Mucosa of descending colon (tissue), 3 donors: ENCODE measurements around the gene GPSM3. TPM values are rescaled to one million over a fixed set of nuclear protein-coding genes. Genes with fewer than 3 reads are reported as not detected.
A peak's percentile ranks its signal among the peaks of the same experiment; 100 is the strongest.
"Not testable (repeated sequence)": the region's sequence is repeated elsewhere in the genome, so short reads cannot be mapped to it uniquely, and the experiment has no call there.

ENCODE experiments used
- ATAC-seq: fragments of 200-7000 bp; cut with Tn5 transposase; one replicate; pipeline ENCODE4 v1.9.1; 2020; ENCODE audit warnings: mild to moderate bottlenecking, moderate library complexity
- DNase-seq, 3 donors: peaks; one replicate each; pipeline ENCODE4 v3.0.0-alpha.2; 2020
- H3K36me3 ChIP-seq: fragments of 200-600 bp; one replicate; pipeline ENCODE4 v1.8.0; 2021; ENCODE audit warnings: low read depth, mild to moderate bottlenecking
- H3K4me1 ChIP-seq: fragments of 200-600 bp; one replicate; pipeline ENCODE4 v1.8.0; 2021; ENCODE audit warnings: low read depth, mild to moderate bottlenecking
- H3K4me3 ChIP-seq: fragments of 200-600 bp; one replicate; pipeline ENCODE4 v1.8.0; 2021; ENCODE audit warnings: mild to moderate bottlenecking
- H3K9me3 ChIP-seq: fragments of 200-600 bp; one replicate; pipeline ENCODE4 v1.8.0; 2021; ENCODE audit warnings: mild to moderate bottlenecking
- intact Hi-C, 2 donors: fragments of 100-400 bp; cut with DNase I in 1 of 2; cut with micrococcal nuclease in 1 of 2; formaldehyde crosslinking; loops; one replicate each; pipeline versions ENCODE4 v1.11.0 to v1.11.1; 2022; cut with DNase I, micrococcal nuclease
- total RNA-seq, 3 donors: library from RNA; stranded (reverse); fragmentation: NEBNext Ultra II Directional in 2 of 3; extraction: Animal tissue kit (Norgen Biotek cat#: 25700) in 2 of 3; gene quantifications; one replicate each; pipeline versions ENCODE4 v1.2.1 to v1.2.4, GENCODE V29; 2021 to 2023
- TF ChIP-seq, protein P1 (sequence below): fragments of 200-600 bp; IDR thresholded peaks from one replicate; pipeline ENCODE4 v1.8.0; 2022; ENCODE audit warnings: antibody characterized with exemption, mild to moderate bottlenecking
- donor health status: DM: no; HTN: no; CAD: no; lungs with moderate emphysema.
- donor health status: DM: no; HTN: no; CAD: no.
- donor health status: DM: no; HTN: yes; CAD: no.

Gene GPSM3
- total RNA-seq, 3 donors from 2014 or later = 6.6 to 14.7 (median 9.9) TPM

DNA sequence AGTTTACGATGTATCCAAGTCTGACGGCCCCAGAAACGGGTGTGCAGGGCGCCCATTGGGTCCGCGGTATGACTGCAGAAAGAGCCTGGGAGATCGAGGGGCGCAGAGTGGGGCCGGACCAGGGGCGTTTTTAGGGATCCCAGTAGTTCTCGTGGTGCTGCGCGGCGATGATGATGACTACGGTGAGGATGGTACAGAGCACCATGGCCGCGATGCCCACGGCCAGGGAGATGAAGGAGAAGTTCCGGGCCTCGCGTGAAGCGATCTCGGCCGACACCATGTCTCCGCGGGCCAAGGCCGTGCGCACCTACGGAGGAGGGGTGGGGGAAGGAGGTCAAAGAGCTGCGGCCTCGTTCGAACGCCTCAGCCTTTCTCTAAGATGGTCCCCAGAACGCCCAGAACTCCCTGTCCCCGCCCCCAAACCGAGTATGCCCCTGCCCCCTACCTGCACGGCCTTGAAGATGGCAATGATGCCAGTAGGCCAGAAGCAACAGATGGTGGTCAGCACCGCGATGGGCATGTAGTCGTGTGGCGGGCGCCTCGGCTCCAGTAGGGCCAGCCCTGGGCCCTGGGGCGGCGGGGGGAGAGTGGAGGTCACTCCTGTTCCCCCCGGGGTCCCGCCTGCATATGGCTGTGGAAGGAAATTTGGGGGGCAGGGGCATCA is 43.2 kb downstream of the GPSM3 start:
- intact Hi-C loops = no loop called here
- Histone ChIP-seq H3K4me1 (peaks cover 9% of the 10 kb centered on the region), H3K4me3 (no peak overlapping the region)

DNA sequence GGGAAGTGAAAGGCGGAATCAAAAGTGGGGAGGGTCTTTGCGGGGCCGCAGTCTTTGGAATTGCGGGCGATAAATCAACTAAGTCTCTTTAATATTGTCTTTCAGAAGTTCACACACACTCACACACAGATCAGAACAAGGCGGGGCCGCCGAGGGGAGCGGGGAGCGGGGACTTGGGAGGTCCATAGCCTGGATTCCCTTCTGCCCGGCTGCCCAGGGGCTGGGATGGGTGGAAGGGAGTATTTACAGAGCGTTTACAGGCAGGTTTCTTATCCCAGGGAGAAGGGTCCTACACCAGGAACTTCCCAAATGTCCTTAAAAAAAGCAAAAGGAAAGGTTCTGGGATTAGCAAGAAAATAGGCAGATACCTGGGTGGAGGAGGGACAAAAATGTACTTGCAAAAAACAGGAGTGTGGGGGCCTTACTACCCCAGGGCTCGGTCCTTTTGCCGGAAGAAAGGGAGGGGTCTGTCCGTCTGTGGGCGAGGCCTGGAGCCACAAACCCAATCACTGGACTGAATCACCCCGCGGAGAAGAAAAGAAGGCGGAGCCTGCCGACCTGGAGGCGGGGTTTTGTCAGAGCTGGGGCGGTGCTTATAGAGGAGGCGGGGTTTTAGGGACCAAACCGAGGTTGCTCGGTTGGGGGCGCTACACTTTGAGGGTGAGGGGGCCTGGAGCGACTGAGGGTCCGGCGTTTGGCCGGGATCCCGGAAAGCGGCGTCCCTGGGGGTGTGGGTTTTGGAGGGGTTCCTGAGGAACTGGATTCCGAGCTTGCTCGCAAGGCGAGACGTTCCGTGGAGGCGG is 44.0 kb downstream of the GPSM3 start:
- TF ChIP-seq, protein P1, sequence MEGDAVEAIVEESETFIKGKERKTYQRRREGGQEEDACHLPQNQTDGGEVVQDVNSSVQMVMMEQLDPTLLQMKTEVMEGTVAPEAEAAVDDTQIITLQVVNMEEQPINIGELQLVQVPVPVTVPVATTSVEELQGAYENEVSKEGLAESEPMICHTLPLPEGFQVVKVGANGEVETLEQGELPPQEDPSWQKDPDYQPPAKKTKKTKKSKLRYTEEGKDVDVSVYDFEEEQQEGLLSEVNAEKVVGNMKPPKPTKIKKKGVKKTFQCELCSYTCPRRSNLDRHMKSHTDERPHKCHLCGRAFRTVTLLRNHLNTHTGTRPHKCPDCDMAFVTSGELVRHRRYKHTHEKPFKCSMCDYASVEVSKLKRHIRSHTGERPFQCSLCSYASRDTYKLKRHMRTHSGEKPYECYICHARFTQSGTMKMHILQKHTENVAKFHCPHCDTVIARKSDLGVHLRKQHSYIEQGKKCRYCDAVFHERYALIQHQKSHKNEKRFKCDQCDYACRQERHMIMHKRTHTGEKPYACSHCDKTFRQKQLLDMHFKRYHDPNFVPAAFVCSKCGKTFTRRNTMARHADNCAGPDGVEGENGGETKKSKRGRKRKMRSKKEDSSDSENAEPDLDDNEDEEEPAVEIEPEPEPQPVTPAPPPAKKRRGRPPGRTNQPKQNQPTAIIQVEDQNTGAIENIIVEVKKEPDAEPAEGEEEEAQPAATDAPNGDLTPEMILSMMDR = no peak
- no peak overlapping the region for H3K4me3 ChIP-seq
- H3K4me1 ChIP-seq = peaks cover 9% of the 10 kb centered on the region
- no peaks in the 10 kb centered on the region for H3K36me3 ChIP-seq
- DNase-seq (peak; percentile 74 to 86 (median 82)), ATAC-seq (peak; percentile 75)
- intact Hi-C loops = no loop called here
- H3K9me3 ChIP-seq = no peaks in the 10 kb centered on the region

More for the DNA sequence above, 43.2 kb downstream of the GPSM3 start:
- no peak for DNase-seq
- no peaks in the 10 kb centered on the region for H3K36me3 ChIP-seq
- no peaks in the 10 kb centered on the region for H3K9me3 ChIP-seq
- ATAC-seq = no peak
- TF ChIP-seq, protein P1 = no peak

DNA sequence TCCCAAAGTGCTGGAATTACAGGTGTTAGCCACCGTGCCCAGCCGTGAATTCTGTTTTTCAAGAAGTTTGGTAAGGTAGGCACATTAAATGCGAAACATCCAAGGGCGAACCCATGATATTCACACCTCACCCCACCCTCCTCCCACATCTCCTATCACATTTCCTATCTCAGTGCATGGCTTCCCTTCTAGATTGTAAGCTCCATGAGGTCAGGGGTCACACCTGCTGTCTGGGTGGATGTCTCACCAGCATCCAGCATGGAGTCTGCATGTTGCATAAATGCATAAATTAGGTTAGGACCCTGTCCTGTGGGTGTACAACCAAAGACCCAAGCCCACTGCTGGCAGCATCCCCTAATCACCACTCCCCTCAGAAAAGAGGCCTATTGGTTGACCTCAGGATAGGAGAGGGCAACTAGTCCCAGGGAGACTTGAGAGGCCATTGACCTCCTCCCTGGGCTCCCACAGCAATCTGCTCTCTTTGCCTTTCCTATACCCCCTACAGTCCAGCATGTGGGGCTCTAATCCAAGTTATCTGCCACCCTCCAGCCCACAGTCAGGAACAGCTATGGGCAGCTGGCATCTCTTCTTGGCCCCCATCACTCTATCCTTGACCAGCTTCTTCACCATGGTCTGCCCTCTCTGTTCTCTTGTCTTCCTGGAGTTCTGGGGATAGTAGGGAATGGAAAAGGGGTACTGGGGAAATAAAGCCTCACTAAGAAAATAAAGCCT is 44.9 kb downstream of the GPSM3 start:
- TF ChIP-seq, protein P1 = no peak
- H3K4me3 ChIP-seq = no peak overlapping the region

DNA sequence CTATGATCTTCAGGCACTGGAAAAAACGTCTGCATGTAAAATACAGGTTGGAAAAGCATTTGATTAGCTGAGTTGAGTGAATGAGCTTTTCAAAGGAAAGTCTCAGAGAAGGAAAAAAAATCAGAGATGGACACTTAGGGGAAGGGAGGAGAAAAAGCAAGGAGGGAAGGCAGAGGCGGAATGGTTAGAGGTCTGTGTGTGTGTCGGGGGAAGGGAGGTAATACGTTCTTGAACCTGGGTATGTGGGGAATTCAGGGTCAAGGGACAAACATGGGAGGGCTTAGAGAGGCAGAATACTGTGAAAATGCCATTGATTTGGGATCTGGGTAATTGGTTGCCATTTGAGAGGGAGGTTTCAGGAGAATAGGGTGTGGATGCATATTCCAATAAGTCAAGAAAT is 45.8 kb downstream of the GPSM3 start:
- intact Hi-C loops = no loop called here
- ATAC-seq (no peak), DNase-seq (no peak)
- H3K36me3 ChIP-seq = no peaks in the 10 kb centered on the region
- no peak overlapping the region for H3K4me3 ChIP-seq
- H3K9me3 ChIP-seq = no peaks in the 10 kb centered on the region
- TF ChIP-seq, protein P1 = no peak
- peaks cover 3% of the 10 kb centered on the region for H3K4me1 ChIP-seq

More for the DNA sequence above, 44.9 kb downstream of the GPSM3 start:
- peaks cover 4% of the 10 kb centered on the region for H3K4me1 ChIP-seq
- DNase-seq = no peak
- ATAC-seq = no peak
- H3K9me3 ChIP-seq = no peaks in the 10 kb centered on the region
- H3K36me3 ChIP-seq = no peaks in the 10 kb centered on the region
- intact Hi-C loops = no loop called here

DNA sequence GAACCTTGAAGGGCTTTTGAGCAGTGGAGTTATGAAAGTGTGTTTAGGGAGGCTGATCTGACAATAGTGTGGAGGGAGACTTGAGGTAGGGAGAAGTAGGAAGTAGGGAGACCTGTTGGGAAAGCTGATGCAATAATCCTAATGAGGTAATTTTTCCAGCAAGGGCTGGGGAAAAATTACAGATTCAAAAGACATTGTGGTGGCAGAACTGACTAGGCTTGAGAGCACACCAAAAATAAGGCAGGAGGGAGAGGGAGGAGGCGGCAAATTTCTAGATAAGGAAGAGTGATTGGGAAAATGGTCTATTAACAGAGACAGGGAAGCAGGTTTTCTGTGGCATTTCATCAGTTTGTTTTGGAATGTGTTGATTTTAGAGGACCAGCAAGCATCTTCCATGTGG is 46.2 kb downstream of the GPSM3 start:
- intact Hi-C loops = no loop called here
- no peak overlapping the region for H3K4me3 ChIP-seq
- ATAC-seq (no peak), DNase-seq (no peak)
- TF ChIP-seq, protein P1 = no peak
- H3K4me1 ChIP-seq = peaks cover 3% of the 10 kb centered on the region
- no peaks in the 10 kb centered on the region for H3K9me3 ChIP-seq
- no peaks in the 10 kb centered on the region for H3K36me3 ChIP-seq

DNA sequence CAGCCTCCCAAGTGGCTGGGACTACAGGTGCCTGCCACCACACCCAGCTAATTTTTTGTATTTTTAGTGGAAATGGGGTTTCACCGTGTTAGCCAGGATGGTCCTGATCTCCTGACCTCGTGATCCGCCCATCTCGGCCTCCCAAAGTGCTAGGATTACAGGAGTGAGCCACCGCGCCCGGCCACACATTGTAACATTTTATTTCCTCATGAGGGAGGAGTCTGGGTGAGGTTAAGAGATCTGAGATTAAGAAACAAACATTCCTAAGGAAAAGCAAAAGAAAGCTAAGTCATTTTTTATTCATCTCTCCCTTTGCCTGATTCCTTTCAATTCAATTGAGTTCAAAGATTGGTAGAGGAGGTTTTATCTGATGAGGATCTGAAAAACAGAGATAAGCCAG is 48.2 kb downstream of the GPSM3 start:
- H3K4me3 ChIP-seq, H3K4me1 ChIP-seq, intact Hi-C loops, H3K9me3 ChIP-seq, H3K36me3 ChIP-seq: not testable (repeated sequence)
- peak; percentile 58 to 73 (median 66) for DNase-seq
- peak; percentile 80 for ATAC-seq
